Midbrain (tissue), 1 donor: ENCODE results near the gene RABEP2.
"Not testable (repeated sequence)": the region's sequence is repeated elsewhere in the genome, so short reads cannot be mapped to it uniquely, and the experiment has no call there.

Source experiments
- DNase-seq: peaks from one replicate; lab custom pipeline; 2025; lab: John Stamatoyannopoulos, UW

RABEP2 gene

GRCh38 chr16:28879261-28879840 is 45.7 kb downstream of the RABEP2 start:
- DNase-seq = no peak

GRCh38 chr16:28878083-28878926 is 46.7 kb downstream of the RABEP2 start, which contains the start of gene ATP2A1:
Gene ATP2A1 (plus strand): TSS chr16:28878488. CDS start chr16:28878672, 184 bp downstream.
- DNase-seq = no peak

- DNase-seq = no peak
These were observed 47.4 kb downstream of the RABEP2 start for GRCh38 chr16:28877655-28878000.

GRCh38 chr16:28876973-28877654 is 47.9 kb downstream of the RABEP2 start:
- DNase-seq = no peak

- no peak for DNase-seq
These were observed 48.9 kb downstream of the RABEP2 start for GRCh38 chr16:28876019-28876659.

GRCh38 chr16:28875134-28876018 is 49.7 kb downstream of the RABEP2 start:
- DNase-seq = no peak

GRCh38 chr16:28874406-28874805 is 50.6 kb downstream of the RABEP2 start:
- no peak for DNase-seq

GRCh38 chr16:28873543-28874201 is 51.4 kb downstream of the RABEP2 start:
- DNase-seq = no peak

GRCh38 chr16:28872952-28873351 is 52.1 kb downstream of the RABEP2 start:
- no peak for DNase-seq

GRCh38 chr16:28869201-28869600 is 55.8 kb downstream of the RABEP2 start:
- DNase-seq = no peak

- not testable (repeated sequence) for DNase-seq
These were observed 57.4 kb downstream of the RABEP2 start for GRCh38 chr16:28867646-28868045.

GRCh38 chr16:28867241-28867640 is 57.8 kb downstream of the RABEP2 start:
- DNase-seq = no peak

GRCh38 chr16:28866454-28866804 is 58.6 kb downstream of the RABEP2 start:
- no peak for DNase-seq

- DNase-seq = no peak
These were observed 59.1 kb downstream of the RABEP2 start for GRCh38 chr16:28865722-28866453.

GRCh38 chr16:28865001-28865688 is 59.9 kb downstream of the RABEP2 start:
- DNase-seq = no peak

GRCh38 chr16:28863929-28864793 is 60.9 kb downstream of the RABEP2 start:
- DNase-seq = peak; percentile 13

GRCh38 chr16:28859326-28859725 is 65.7 kb downstream of the RABEP2 start:
- DNase-seq = no peak

GRCh38 chr16:28858421-28858820 is 66.6 kb downstream of the RABEP2 start:
- peak; percentile 4 for DNase-seq
